HG03025 (cell line): ENCODE measurements around the gene FGD6.

ENCODE experiments used
- ATAC-seq: cut with Tn5 transposase; IDR thresholded peaks from one replicate; pipeline ENCODE4 v1.9.1; 2021; ENCODE audit warnings: mild to moderate bottlenecking, moderate library complexity; ENCODE audit not compliant: unreplicated experiment, low FRiP score

FGD6 gene

GRCh38 chr12:95034750-95035149 lies 182.5 kb downstream of the FGD6 start:
- ATAC-seq: no peak
